Erythroblast (primary cell): Measurements from ENCODE around the gene FLT3.

Experiments used
- DNase-seq, 2 experiments: peaks; one replicate each; lab custom pipeline; 2025; lab: John Stamatoyannopoulos, UW
- GATA1 ChIP-seq: IDR thresholded peaks from 2 replicates; pipeline ENCODE4 v1.6.1; 2011; ENCODE audit warnings: low read depth, mild to moderate bottlenecking, control low read depth, low read length, moderate library complexity
- POLR2A ChIP-seq: IDR thresholded peaks from 2 replicates; pipeline ENCODE4 v1.6.1; 2011; ENCODE audit warnings: mild to moderate bottlenecking, low read length

FLT3 gene

GRCh38 chr13:27955014-27955591 lies 145.3 kb downstream of the FLT3 start:
- TF ChIP-seq POLR2A (no peak), GATA1 (no peak)

GRCh38 chr13:27954406-27954851 lies 145.9 kb downstream of the FLT3 start:
- no peak for TF ChIP-seq GATA1
- no peak for TF ChIP-seq POLR2A
- peak; percentile 31 to 38 for DNase-seq

More at GRCh38 chr13:27955014-27955591, 145.3 kb downstream of the FLT3 start:
- DNase-seq: no peak

GRCh38 chr13:27953676-27954405 lies 146.5 kb downstream of the FLT3 start:
- no peak for TF ChIP-seq GATA1
- DNase-seq: peak; percentile 71 to 82
